SH-SY5Y (cell line): ENCODE data around the gene PMAIP1.

ENCODE experiments used
- GATA2 ChIP-seq: IDR thresholded peaks from 2 replicates; pipeline ENCODE4 v1.6.1; 2011; ENCODE audit warnings: mild to moderate bottlenecking, low read depth, low read length
- GATA3 ChIP-seq: IDR thresholded peaks from 2 replicates; pipeline ENCODE4 v1.6.1; 2011; ENCODE audit warnings: low read depth, mild to moderate bottlenecking, low read length, moderate library complexity

PMAIP1 gene

DNA sequence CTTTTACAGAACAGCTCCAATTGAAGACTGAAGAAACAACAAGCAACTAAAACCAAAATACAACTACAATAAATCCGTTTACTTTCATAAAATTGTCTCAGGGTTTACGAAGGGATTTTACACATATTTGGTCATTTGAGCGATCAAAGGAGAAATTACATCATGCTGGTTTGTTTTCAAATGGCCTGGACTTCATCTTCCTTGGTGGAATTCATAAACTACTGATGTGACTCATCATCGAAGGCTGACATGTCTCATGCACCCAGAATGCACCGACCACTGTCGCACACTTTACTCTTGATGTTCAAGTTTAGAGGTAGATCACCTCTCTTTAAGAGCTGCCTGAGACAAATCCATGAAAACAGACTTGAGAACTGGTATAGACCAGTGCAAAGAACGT lies 25.6 kb upstream of the PMAIP1 start:
- TF ChIP-seq GATA2 (no peak), GATA3 (no peak)

DNA sequence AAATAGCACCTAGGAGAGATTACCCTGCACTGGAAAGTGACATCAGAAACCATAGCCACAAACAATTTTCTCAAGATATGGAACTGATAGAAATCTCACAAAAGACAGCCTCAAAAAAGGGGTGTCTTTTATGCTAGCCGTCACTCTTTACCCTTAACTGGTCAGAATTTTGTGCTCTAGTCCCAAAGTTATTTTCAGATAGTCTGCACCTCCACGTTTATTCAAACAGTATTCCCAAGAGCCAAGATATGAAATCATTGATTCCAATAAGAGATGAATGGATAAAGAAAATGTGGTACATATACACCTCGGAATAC lies 23.5 kb upstream of the PMAIP1 start:
- TF ChIP-seq GATA2 (no peak), GATA3 (no peak)

DNA sequence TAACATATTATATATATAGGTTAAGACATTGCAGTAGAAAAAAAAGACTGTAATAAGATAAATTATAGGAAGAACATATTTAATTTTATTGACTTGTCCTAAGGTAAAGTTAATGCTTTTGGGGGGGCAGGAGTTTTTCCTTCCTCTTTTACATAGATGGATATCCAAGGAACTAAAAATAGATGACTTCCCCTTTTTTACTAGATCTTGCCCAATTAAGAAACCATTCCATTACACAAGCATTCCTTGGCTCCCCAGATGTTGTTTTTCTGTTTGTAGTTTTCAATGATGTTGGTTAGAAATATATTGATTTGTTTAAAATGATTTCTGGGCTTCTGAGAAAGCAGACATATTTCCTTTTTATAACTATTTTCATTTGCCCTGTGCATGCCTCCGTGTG lies 22.4 kb upstream of the PMAIP1 start:
- no peak for TF ChIP-seq GATA2
- no peak for TF ChIP-seq GATA3

DNA sequence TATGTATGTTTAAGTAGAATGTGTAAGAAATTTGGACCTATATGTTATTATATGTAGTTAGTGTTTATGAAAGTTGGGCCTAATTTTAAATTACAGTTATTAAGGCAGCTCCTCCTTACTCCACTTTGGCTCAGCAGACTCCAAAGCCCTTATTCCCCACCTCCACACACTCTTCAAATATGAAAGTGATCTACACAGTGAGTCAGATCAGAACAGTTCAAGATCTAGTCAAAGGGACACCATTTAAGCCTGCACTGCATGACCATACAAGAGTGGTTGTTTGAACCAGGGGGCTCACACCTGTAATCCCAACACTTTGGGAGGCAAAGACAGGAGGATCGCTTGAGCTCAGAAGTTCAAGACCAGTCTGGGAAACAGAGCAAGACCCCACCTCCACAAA lies 21.2 kb upstream of the PMAIP1 start:
- TF ChIP-seq GATA2 (no peak), GATA3 (no peak)

DNA sequence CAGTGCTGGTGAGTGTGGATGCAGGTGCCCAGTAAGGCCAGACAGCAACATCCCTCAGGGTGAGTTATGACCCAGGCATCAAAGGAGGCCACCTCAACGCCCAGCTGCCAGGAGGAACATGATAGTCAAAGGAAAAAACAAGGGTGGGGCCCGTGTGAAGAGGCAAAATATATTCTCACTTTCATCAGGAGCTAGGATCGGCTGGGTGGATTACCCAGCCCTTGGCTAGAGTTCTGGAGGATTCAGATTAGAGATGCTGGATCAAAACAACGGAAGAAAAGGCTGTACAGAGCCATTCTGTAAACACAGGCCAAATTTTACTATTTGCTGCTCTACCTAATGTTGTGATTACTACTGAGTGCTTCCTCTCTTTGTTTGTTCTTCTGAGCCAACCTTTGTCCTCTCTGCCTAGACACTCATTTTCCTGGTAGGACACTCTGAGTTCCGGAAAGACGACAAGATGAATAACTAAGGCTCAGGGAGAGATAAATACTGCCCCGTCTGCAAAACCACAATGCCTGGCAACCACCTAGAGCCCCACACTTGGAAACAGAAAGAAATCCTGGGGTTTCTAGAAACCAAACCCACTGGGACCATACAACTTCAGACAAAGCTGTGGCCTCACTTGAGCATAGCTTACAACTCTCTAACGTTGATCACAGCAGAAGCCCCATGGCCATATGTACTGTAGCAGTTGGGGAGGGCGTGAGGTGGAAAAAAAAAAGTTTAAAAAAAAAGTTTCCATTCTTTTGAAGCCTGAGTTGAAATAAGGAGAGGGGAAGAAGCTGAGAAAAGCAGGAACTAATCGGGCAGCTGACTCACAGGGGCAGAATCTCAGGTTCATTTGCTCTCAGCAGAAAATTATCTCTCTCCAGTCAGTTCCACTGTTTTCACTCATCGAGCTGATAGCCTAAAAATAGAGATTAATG lies 17.8 kb upstream of the PMAIP1 start:
- TF ChIP-seq GATA2 (no peak), GATA3 (no peak)

DNA sequence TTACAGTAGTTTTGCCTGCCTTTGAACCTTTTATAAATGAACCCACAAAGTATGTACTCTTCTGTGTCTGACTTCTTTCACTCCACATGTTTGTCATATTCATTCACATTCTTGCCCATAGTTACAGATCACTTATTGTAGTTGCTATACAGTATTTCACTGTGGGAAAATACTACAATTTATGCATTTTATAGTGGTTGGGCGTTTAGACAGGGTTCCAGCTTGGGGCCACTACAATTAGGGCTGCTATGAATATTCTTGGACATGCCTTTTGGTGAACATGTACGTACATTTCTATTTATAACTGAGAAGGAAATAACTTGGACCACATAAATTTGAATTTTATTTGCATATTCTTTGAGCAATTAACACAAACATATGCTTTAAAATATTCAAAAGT lies 15.4 kb upstream of the PMAIP1 start:
- TF ChIP-seq GATA3, result no peak
- no peak for TF ChIP-seq GATA2

DNA sequence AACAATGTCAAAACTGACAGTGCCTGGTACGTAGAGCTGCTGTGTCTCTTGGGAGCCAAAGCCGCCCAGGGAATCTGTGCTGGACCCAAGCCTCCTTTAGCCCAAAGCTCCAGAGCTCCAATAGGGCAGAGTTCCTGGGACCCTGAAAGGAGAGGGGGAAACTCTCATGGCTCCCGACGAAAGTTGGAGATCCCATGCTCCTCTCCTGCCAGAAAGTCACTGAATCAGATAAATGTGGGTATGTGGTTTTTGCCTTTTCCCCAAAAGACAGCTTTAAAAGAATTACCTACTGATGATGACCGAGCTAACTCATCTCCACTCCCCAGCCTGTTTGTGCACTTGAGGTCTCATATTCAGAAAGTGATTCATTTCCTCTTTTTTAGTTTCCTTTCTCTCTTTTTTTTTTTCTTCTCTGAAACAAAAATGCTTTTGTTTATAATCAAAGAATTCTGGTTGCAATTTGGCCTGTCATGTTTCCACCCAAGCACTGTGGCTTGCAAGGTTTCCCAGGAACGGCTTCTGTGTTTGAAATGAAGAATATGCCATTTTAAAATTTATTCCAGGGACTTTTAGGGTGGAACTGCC lies 14.1 kb upstream of the PMAIP1 start:
- TF ChIP-seq GATA2 (no peak), GATA3 (no peak)

DNA sequence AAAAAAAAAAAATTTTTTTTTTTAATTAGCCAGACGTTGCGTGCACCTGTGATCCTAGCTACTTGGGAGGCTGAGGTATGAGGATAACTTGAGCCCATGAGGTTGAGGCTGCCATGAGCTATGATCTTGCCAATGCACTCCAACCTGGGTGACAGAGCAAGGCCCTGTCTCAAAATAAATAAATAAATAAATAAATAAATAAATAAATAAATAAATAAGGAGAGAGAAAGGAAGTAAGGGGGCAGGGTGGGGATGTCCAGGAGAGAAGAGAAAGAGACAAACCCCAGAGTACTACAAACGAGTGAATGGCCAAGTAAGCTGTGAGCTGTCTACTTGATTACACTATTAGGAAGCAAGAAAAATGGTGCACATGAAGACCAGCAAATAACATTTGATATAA lies 7.7 kb upstream of the PMAIP1 start:
- TF ChIP-seq GATA2 (no peak), GATA3 (no peak)

DNA sequence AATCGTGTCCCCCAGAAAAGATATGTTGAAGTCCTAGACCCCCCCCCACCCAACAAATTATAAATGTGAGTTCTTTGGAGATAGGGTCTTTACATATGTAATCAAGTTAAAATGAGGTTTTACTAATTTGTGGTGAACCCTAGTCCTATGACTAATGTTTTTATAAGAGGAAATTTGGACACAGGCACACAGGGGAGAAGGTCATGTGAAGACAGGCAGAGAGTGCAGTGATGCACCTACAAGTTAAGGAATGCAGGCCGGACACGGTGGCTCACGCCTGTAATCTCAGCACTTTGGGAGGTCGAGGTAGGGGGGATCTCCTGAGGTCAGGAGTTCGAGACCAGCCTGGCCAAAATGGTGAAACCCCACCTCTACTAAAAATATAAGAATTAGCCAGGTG lies 5.8 kb upstream of the PMAIP1 start:
- TF ChIP-seq GATA2 (no peak), GATA3 (no peak)

DNA sequence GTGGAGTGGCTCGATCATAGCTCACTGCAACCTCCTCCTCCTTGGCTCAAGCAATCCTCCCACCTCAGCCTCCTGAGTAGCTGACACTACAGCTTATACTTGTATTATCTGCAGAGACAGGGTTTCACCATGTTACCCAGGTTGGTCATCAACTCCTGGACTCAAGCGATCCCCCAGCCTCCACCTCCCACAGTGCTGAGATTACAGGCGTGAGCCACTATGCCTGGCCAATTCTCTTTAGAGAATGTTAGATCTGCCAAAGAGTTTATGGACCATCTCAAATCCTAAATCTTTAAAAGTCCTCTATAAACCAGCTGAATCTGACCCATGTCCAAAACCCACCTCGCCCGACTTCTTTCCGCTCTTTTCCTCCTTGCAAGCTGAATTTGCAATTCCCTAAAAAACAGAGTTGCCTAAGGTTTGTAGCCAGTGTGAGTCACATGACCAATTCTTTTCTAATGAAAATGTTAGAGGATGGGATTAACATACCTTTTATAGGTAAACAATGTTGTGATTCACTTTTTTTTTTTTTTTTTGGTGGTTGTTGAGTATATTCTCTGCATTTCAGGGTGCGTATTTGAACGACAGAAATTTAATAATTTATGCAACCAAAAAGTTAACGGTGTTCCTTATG lies 2.4 kb upstream of the PMAIP1 start:
- no peak for TF ChIP-seq GATA2
- no peak for TF ChIP-seq GATA3

DNA sequence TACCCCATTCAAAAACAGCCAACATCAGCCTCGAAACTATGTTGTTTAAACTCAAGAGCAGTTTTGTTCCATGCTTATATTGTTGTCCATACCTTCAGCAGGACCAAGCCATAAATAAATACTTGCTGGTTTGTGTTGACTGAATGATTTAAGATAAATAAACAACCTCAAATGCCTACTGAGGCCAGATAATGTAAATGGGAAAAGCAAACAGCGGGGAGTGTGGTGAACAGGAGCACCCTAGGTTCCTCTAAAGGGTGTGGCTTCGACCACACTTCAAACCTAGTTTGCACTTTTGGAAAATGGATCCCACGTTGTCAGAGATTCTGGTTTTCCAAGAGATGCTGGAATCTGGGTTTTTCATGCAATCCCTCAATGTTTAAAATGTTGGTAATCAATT lies 1.7 kb upstream of the PMAIP1 start:
- TF ChIP-seq GATA3, result no peak
- no peak for TF ChIP-seq GATA2

DNA sequence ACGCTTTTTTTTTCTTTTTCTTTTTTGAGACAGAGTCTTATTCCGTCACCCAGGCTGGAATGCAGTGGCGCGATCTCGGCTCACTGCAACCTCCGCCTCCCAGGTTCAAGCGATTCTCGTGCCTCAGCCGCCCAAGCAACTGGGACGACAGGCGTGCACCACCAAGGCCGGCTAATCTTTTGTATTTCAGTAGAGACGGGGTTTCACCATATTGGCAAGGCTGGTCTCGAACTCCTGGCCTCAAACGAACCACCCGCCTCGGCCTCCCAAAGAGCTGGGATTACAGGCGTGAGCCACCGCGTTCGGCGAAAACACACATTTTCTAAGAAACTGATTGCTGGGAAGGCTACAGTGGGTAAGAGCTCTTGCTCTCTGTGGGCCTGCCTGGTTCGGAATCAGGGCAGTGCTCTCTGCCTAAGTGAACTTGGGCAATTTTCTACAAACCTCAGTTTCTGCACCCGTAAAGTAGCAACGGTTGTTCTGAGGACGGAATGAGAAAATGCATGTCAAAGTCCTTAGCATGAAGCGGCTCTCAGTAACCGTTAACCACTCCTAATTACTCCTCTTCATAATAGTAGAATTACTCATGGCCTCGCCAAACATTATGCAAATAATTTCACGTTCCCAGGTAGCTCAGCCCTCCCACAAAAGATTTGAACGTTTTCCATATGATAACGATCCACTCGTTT lies 1.0 kb upstream of the PMAIP1 start:
- TF ChIP-seq GATA3 (no peak), GATA2 (no peak)

DNA sequence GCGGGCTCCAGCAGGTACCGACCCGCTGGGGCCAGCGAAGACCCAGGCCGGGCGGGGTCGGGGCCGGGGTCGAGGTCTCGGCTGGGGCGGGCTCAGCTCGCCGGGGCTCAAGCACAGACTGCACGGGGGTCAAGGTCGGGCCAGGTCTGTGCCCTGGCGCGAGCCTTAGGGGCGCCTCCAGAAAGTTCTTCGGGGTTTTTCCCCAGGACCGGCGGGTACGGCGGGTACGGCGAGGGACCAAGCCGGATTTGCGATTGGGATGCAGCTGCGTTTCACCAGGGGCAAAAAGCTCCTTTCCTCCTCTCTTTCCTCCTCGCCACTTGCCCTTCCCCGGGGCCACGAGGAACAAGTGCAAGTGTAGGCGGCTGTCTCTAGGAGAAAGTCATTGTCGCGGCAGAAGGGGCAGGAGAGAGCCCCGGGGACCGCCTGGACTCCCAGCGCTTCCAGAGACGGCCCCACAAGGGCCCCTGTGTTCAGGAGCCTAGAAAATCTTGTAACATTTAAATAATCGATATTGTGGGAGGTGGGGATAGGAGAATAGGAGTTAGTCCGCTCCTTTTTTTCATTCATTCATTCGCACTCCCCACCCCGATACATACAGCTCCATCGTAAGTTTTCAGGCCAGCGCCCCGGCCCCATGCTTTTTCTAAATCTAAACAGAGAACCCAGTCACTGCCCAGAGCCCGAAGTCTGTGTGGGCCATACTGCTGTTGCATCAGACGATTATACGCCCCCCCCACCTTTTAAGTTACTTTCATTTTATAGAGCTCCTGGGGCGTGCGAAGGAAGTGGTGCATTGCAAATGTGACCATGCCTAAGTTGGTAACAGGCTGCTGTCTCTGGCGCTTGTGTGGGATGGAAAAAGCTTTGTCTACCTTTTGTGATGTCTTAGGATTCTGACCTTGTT lies 679 bp downstream of the PMAIP1 start:
- TF ChIP-seq GATA3 (no peak), GATA2 (no peak)

DNA sequence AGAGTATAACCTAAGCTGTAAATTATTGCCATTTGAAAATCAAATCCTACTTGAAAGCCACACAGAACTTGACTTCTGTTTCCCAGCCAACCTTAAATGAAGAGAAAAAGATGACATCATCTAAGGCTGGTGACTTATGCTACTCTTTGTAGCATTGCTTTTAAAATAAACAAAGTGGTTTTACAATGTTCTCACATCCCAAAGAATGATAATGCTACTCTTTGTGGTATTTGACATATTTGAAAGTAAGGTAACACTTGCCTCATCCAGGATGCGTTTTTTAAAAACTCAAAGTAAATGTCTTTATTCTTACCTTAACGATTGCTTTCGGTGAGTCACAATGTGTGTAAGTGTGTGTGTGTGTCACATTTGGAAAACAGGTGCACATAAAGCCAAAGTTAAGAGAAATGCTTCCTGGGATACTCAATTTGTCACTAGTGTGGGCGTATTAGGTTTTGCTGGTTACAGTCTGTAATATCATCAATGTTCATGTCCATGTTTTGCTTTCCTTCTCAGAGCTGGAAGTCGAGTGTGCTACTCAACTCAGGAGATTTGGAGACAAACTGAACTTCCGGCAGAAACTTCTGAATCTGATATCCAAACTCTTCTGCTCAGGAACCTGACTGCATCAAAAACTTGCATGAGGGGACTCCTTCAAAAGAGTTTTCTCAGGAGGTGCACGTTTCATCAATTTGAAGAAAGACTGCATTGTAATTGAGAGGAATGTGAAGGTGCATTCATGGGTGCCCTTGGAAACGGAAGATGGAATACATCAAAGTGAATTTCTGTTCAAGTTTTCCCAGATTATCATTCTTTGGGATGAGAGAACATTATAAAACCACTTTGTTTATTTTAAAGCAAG lies 2.6 kb downstream of the PMAIP1 start:
- no peak for TF ChIP-seq GATA3
- no peak for TF ChIP-seq GATA2
